ENCODE results near the gene TMEM218. TPM values are rescaled to one million over a fixed set of nuclear protein-coding genes. Genes with fewer than 3 reads are reported as not detected.

TMEM218 gene
- total and polyA plus RNA-seq, 4 experiments from 2014 or later: 15.1 to 48.1 (median 21.1) TPM

GRCh38 chr11:125154378-125155099 lies 43.1 kb upstream of the TMEM218 start:
- intact Hi-C loops (cut with micrococcal nuclease): no loop called here
- H3K9me3 Mint-ChIP-seq: no peaks in the 10 kb centered on the region
- Histone ChIP-seq H3K9me3 (ENCODE audit: control insufficient read depth in 1 of 2, low read length in 2 of 2) (no peaks in the 10 kb centered on the region), H3K4me1 (ENCODE audit: insufficient read depth, low read length) (no peaks in the 10 kb centered on the region), H3K36me3 (ENCODE audit: insufficient read depth, low read length) (no peaks in the 10 kb centered on the region), H3K4me3 (ENCODE audit: low read length in 2 of 2) (no peak overlapping the region), H3K27me3 (ENCODE audit: insufficient read depth, low read length) (no peaks in the 10 kb centered on the region), H3K27ac (ENCODE audit: low read depth, low read length) (no peak overlapping the region)
- no peak overlapping the region for H3K4me3 Mint-ChIP-seq
- H3K36me3 Mint-ChIP-seq: no peaks in the 10 kb centered on the region
- ChIA-PET POLR2A (ENCODE audit: partially characterized antibody) (no interaction called here), CTCF (ENCODE audit: partially characterized antibody) (interaction anchor here (1.0 kb wide), 1 partner anchor 14 kb away, joined by 3 read pairs; no protein-coding TSS in a partner anchor)
- DNase-seq: no peak
- H3K27me3 Mint-ChIP-seq: peaks cover 29 to 32% of the 10 kb centered on the region in 2 donors
- no peaks in the 10 kb centered on the region for H3K4me1 Mint-ChIP-seq
- no peak overlapping the region for H3K27ac Mint-ChIP-seq

- H3K9me3 ChIP-seq (ENCODE audit: control insufficient read depth in 1 of 2, low read length in 2 of 2): no peaks in the 10 kb centered on the region
- POLR2A ChIA-PET (ENCODE audit: partially characterized antibody): no interaction called here
- no peaks in the 10 kb centered on the region for H3K9me3 Mint-ChIP-seq
Observed at GRCh38 chr11:125153837-125154236, 42.4 kb upstream of the TMEM218 start.

GRCh38 chr11:125148743-125149142 lies 37.3 kb upstream of the TMEM218 start:
- H3K27me3 Mint-ChIP-seq: peaks cover 10 to 12% of the 10 kb centered on the region in 2 donors
- H3K27ac ChIP-seq (ENCODE audit: low read depth, low read length): no peak overlapping the region
- no peaks in the 10 kb centered on the region for H3K4me1 Mint-ChIP-seq
- intact Hi-C loops (cut with micrococcal nuclease): no loop called here
- no peaks in the 10 kb centered on the region for H3K36me3 ChIP-seq (ENCODE audit: insufficient read depth, low read length)
- DNase-seq: no peak
- no peak overlapping the region for H3K4me3 Mint-ChIP-seq
- H3K27ac Mint-ChIP-seq: no peak overlapping the region
- POLR2A ChIA-PET (ENCODE audit: partially characterized antibody): no interaction called here
- no peak overlapping the region for H3K4me3 ChIP-seq (ENCODE audit: low read length in 2 of 2)
- no peaks in the 10 kb centered on the region for H3K36me3 Mint-ChIP-seq
- no peaks in the 10 kb centered on the region for H3K4me1 ChIP-seq (ENCODE audit: insufficient read depth, low read length)
- no peaks in the 10 kb centered on the region for H3K27me3 ChIP-seq (ENCODE audit: insufficient read depth, low read length)
- H3K9me3 ChIP-seq (ENCODE audit: control insufficient read depth in 1 of 2, low read length in 2 of 2): no peaks in the 10 kb centered on the region
- no peaks in the 10 kb centered on the region for H3K9me3 Mint-ChIP-seq
- CTCF ChIA-PET (ENCODE audit: partially characterized antibody): no interaction called here

More at GRCh38 chr11:125153837-125154236, 42.4 kb upstream of the TMEM218 start:
- no peaks in the 10 kb centered on the region for H3K27me3 ChIP-seq (ENCODE audit: insufficient read depth, low read length)
- DNase-seq: no peak
- CTCF ChIA-PET (ENCODE audit: partially characterized antibody): interaction anchor here (2.3 kb wide), 1 partner anchor 11 kb away, joined by 11 read pairs; no protein-coding TSS in a partner anchor
- H3K4me3 ChIP-seq (ENCODE audit: low read length in 2 of 2): no peak overlapping the region
- no peaks in the 10 kb centered on the region for H3K4me1 ChIP-seq (ENCODE audit: insufficient read depth, low read length)
- Mint-ChIP-seq H3K4me1 (no peaks in the 10 kb centered on the region), H3K36me3 (no peaks in the 10 kb centered on the region), H3K4me3 (no peak overlapping the region), H3K27ac (no peak overlapping the region), H3K27me3 (peaks cover 27 to 32% of the 10 kb centered on the region in 2 donors)
- no peaks in the 10 kb centered on the region for H3K36me3 ChIP-seq (ENCODE audit: insufficient read depth, low read length)
- intact Hi-C loops (cut with micrococcal nuclease): no loop called here
- H3K27ac ChIP-seq (ENCODE audit: low read depth, low read length): no peak overlapping the region

GRCh38 chr11:125148011-125148410 lies 36.6 kb upstream of the TMEM218 start:
- CTCF ChIA-PET (ENCODE audit: partially characterized antibody): no interaction called here

GRCh38 chr11:125147280-125147679 lies 35.9 kb upstream of the TMEM218 start:
- Mint-ChIP-seq H3K27ac (no peak overlapping the region), H3K4me3 (no peak overlapping the region), H3K27me3 (peaks cover 10 to 14% of the 10 kb centered on the region in 2 donors), H3K4me1 (no peaks in the 10 kb centered on the region), H3K36me3 (no peaks in the 10 kb centered on the region), H3K9me3 (peaks cover 0 to 2% (median 0%) of the 10 kb centered on the region in 8 donors)
- no peak for DNase-seq
- Histone ChIP-seq H3K36me3 (ENCODE audit: insufficient read depth, low read length) (no peaks in the 10 kb centered on the region), H3K27me3 (ENCODE audit: insufficient read depth, low read length) (no peaks in the 10 kb centered on the region), H3K4me1 (ENCODE audit: insufficient read depth, low read length) (no peaks in the 10 kb centered on the region), H3K4me3 (ENCODE audit: low read length in 2 of 2) (no peak overlapping the region), H3K9me3 (ENCODE audit: control insufficient read depth in 1 of 2, low read length in 2 of 2) (no peaks in the 10 kb centered on the region), H3K27ac (ENCODE audit: low read depth, low read length) (no peak overlapping the region)
- ChIA-PET POLR2A (ENCODE audit: partially characterized antibody) (no interaction called here), CTCF (ENCODE audit: partially characterized antibody) (no interaction called here)
- intact Hi-C loops (cut with micrococcal nuclease): no loop called here

More at GRCh38 chr11:125148011-125148410, 36.6 kb upstream of the TMEM218 start:
- no peaks in the 10 kb centered on the region for H3K36me3 ChIP-seq (ENCODE audit: insufficient read depth, low read length)
- no peaks in the 10 kb centered on the region for H3K4me1 ChIP-seq (ENCODE audit: insufficient read depth, low read length)
- H3K27ac ChIP-seq (ENCODE audit: low read depth, low read length): no peak overlapping the region
- no peaks in the 10 kb centered on the region for H3K9me3 Mint-ChIP-seq
- H3K27ac Mint-ChIP-seq: no peak overlapping the region
- H3K4me1 Mint-ChIP-seq: no peaks in the 10 kb centered on the region
- intact Hi-C loops (cut with micrococcal nuclease): no loop called here
- POLR2A ChIA-PET (ENCODE audit: partially characterized antibody): no interaction called here
- no peak overlapping the region for H3K4me3 Mint-ChIP-seq
- H3K4me3 ChIP-seq (ENCODE audit: low read length in 2 of 2): no peak overlapping the region
- no peaks in the 10 kb centered on the region for H3K36me3 Mint-ChIP-seq
- no peak for DNase-seq
- H3K27me3 Mint-ChIP-seq: peaks cover 10 to 12% of the 10 kb centered on the region in 2 donors
- H3K9me3 ChIP-seq (ENCODE audit: control insufficient read depth in 1 of 2, low read length in 2 of 2): no peaks in the 10 kb centered on the region
- no peaks in the 10 kb centered on the region for H3K27me3 ChIP-seq (ENCODE audit: insufficient read depth, low read length)

- H3K4me3 ChIP-seq (ENCODE audit: low read length in 2 of 2): no peak overlapping the region
- H3K27me3 Mint-ChIP-seq: peaks cover 14 to 24% of the 10 kb centered on the region in 2 donors
- peaks cover 5% of the 10 kb centered on the region for H3K4me1 ChIP-seq (ENCODE audit: insufficient read depth, low read length)
- DNase-seq: no peak
- H3K27ac ChIP-seq (ENCODE audit: low read depth, low read length): no peak overlapping the region
- H3K27ac Mint-ChIP-seq: no peak overlapping the region
- H3K9me3 ChIP-seq (ENCODE audit: control insufficient read depth in 1 of 2, low read length in 2 of 2): no peaks in the 10 kb centered on the region
- peaks cover 2 to 7% (median 4%) of the 10 kb centered on the region in 4 donors for H3K4me1 Mint-ChIP-seq
- no peak overlapping the region for H3K4me3 Mint-ChIP-seq
- CTCF ChIA-PET (ENCODE audit: partially characterized antibody): no interaction called here
- no peaks in the 10 kb centered on the region for H3K36me3 ChIP-seq (ENCODE audit: insufficient read depth, low read length)
- POLR2A ChIA-PET (ENCODE audit: partially characterized antibody): no interaction called here
- no peaks in the 10 kb centered on the region for H3K36me3 Mint-ChIP-seq
- intact Hi-C loops (cut with micrococcal nuclease): no loop called here
- peaks cover 6% of the 10 kb centered on the region for H3K27me3 ChIP-seq (ENCODE audit: insufficient read depth, low read length)
- H3K9me3 Mint-ChIP-seq: peaks cover 0 to 2% (median 0%) of the 10 kb centered on the region in 8 donors
Observed at GRCh38 chr11:125146232-125146631, 34.8 kb upstream of the TMEM218 start.

- Histone ChIP-seq H3K9me3 (ENCODE audit: control insufficient read depth in 1 of 2, low read length in 2 of 2) (no peaks in the 10 kb centered on the region), H3K27ac (ENCODE audit: low read depth, low read length) (no peak overlapping the region), H3K36me3 (ENCODE audit: insufficient read depth, low read length) (no peaks in the 10 kb centered on the region), H3K4me3 (ENCODE audit: low read length in 2 of 2) (no peak overlapping the region), H3K27me3 (ENCODE audit: insufficient read depth, low read length) (peaks cover 12% of the 10 kb centered on the region), H3K4me1 (ENCODE audit: insufficient read depth, low read length) (peaks cover 5% of the 10 kb centered on the region)
- ChIA-PET CTCF (ENCODE audit: partially characterized antibody) (interaction anchor here (0.6 to 5.5 kb wide), 32 partner anchors 11 to 1401 kb away, joined by 3 to 90 read pairs (median 4); partner anchors contain the start of gene TMEM218), POLR2A (ENCODE audit: partially characterized antibody) (no interaction called here)
- Mint-ChIP-seq H3K27me3 (peaks cover 24 to 44% of the 10 kb centered on the region in 2 donors), H3K4me3 (peak overlapping the region in 1 of 8 donors; percentile 38), H3K36me3 (no peaks in the 10 kb centered on the region), H3K9me3 (peaks cover 0 to 2% (median 0%) of the 10 kb centered on the region in 8 donors), H3K4me1 (peaks cover 2 to 7% (median 4%) of the 10 kb centered on the region in 4 donors), H3K27ac (peak overlapping the region in 1 of 7 donors; percentile 12)
- DNase-seq: peak; percentile 40 to 53 (median 44)
- intact Hi-C loops (cut with micrococcal nuclease): loop anchor here (1.0 kb wide), 3 partner anchors 51 to 226 kb away; no protein-coding TSS in a partner anchor
Observed at GRCh38 chr11:125141686-125142535, 30.5 kb upstream of the TMEM218 start.
